ENCODE results near the gene EXD3.

The EXD3 gene

DNA sequence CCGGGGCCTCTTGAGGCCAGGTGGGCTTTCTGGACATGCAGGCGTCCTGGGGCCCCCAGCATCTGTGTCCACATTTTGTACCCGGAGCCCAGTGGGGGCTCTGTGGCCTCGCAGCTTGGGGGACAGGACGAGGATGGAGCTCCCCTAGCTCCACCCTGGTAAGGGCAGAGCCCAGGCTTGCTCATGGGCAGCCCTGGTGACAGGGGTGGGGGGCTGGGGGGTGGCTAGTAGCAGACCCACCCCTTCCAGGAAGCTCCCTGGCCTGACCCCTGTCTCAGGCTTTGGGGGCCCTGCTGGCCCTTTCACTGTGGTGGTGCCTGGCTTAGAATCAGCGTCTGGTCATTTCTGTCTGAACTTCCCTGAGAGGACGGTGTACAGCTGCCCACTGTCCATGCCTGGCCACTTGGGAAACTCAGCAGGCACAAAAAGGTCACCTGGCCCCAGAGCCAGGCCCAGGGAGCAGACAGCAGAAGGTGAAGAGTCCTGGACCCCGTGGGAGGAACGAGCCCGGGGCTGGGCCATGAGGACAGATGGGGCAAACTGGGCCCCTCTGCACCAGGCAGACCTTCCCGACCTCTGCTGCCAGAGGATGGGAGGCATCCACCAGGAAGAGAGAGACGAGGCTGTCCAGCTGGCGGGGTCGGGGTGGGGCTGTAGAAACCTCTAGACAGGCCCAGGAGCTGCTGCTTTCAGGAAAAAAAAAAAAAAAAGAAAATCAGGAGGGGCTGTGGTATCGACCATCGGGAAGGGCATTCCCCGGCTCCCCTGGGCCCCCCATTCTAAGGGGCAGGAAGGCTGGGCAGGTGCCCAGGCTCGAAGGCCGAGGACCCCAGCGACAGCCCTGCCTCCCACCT, 52.8 kb downstream of the EXD3 start:
- no peak for DNase-seq (ENCODE audit: low read depth)
- TF ChIP-seq, protein P1, sequence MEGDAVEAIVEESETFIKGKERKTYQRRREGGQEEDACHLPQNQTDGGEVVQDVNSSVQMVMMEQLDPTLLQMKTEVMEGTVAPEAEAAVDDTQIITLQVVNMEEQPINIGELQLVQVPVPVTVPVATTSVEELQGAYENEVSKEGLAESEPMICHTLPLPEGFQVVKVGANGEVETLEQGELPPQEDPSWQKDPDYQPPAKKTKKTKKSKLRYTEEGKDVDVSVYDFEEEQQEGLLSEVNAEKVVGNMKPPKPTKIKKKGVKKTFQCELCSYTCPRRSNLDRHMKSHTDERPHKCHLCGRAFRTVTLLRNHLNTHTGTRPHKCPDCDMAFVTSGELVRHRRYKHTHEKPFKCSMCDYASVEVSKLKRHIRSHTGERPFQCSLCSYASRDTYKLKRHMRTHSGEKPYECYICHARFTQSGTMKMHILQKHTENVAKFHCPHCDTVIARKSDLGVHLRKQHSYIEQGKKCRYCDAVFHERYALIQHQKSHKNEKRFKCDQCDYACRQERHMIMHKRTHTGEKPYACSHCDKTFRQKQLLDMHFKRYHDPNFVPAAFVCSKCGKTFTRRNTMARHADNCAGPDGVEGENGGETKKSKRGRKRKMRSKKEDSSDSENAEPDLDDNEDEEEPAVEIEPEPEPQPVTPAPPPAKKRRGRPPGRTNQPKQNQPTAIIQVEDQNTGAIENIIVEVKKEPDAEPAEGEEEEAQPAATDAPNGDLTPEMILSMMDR (IDR thresholded peaks at IDR 0.05; ENCODE audit: insufficient read depth, low read depth, low read length, missing control alignments) = no peak
- no peak overlapping the region for H3K4me3 ChIP-seq (ENCODE audit: low read depth, low read length)

DNA sequence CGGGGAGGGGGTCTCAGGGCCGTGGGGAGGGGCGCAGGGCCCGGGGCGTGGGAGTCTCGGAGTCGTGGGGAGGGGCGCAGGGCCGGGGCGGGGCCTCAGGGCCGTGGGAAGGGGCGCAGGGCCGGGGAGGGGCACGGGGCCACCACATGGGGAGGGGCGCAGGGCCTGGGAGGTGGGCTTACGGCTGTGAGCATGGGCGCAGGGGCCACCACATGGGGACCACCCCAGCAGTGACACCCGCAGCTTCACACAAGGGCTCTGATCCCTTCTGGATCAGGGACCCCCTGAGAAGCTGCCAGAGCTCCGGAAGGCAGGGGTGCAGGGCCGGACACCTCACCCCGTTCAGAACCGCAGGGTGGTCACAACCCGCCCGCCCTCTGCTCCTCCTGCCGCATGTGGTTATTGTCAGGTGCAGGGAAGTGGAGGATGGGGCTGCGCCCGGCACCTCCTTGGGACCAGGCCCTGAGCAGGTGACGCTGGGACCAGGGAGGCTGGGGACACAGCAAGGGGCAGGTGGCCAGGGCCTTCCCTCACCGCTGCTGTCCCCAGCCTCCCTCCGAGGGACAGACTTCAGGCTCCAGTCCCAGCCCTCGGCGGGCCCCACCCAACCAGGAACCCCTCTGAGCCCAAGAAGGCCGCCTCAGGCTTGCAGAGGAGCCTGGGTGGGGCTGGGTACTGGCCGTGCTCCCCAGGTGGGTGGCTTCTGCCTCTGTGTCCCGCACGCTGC, 53.7 kb downstream of the EXD3 start:
- no peak for DNase-seq (ENCODE audit: low read depth)
- TF ChIP-seq, protein P1 (IDR thresholded peaks at IDR 0.05; ENCODE audit: insufficient read depth, low read depth, low read length, missing control alignments) = no peak
- H3K4me3 ChIP-seq (ENCODE audit: low read depth, low read length) = no peak overlapping the region

DNA sequence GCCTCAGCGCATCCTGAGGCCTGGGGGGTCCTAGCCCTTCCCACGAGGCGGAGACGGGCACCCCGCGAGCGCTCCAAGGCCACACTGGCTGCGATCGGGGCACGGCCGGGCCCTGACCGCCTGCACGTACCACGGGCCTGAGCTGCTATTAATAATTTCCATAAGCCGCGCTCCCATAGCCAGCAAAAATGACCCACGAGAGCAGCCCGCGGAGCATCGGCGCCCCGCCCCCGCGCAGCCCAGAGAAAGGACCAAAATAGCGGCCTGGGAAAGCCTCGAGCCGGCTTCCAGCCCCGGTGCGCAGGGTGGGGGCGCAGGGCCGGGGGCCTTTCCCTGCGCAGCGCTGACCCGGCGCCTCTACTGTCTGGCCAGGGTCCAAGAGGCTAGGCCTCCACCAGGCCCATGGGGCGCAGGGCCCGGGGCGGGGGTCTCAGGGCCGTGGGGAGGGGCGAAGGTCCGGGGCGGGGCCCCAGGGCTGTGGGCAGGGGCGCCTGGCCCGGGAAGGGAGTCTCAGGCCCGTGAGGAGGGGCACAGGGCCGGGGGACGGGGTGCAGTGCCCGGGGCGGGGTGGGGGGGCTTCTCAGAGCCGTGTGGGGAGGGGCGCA, 54.4 kb downstream of the EXD3 start:
- no peak overlapping the region for H3K4me3 ChIP-seq (ENCODE audit: low read depth, low read length)
- TF ChIP-seq, protein P1 (IDR thresholded peaks at IDR 0.05; ENCODE audit: insufficient read depth, low read depth, low read length, missing control alignments) = no peak
- DNase-seq (ENCODE audit: low read depth) = no peak

DNA sequence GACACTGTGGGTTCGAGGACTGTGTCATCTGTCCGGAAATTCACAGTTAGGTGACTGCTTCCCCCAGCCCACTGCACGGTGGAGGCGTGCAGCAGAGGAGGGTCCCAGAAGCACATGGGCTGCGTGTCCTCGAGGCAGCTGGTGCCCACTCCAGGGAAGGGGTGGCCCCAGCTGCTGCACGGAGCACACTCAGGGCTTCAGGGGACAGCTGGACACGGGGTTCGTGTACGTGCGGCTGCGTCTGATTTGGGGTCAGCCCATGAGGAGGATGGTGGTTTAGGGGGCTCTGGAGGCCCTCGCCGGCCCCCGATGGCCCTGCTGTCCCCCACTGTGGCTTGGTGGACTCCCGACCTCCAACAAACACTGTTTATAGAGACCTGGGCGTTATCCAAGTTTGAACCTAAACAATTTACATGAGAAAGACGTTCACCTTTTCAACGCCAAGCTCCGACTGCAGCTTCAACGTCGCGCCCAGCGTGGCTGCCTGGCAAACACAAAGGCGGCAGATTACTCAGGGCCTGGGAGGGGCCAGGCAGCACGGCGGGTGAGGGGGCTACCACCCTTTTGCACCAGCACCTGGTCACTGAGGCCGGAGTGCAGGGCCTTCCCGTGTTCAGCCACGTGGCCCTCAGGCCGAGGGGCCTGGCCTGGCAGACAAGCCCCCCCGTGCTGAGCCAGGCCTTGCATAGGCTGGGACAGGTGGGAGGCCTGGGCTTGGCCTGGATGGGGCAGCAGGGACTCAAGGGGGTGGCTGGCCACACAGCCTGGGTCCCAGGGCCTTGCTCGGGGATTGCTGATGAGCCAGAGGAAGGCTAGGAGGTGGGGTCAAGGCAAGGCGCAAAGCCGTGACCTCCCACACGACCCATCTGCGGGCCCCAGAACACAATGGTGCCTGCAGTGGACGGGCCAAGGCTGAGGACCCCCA, 55.2 kb downstream of the EXD3 start:
- no peak overlapping the region for H3K4me3 ChIP-seq (ENCODE audit: low read depth, low read length)
- TF ChIP-seq, protein P1 (IDR thresholded peaks at IDR 0.05; ENCODE audit: insufficient read depth, low read depth, low read length, missing control alignments) = no peak
- no peak for DNase-seq (ENCODE audit: low read depth)

DNA sequence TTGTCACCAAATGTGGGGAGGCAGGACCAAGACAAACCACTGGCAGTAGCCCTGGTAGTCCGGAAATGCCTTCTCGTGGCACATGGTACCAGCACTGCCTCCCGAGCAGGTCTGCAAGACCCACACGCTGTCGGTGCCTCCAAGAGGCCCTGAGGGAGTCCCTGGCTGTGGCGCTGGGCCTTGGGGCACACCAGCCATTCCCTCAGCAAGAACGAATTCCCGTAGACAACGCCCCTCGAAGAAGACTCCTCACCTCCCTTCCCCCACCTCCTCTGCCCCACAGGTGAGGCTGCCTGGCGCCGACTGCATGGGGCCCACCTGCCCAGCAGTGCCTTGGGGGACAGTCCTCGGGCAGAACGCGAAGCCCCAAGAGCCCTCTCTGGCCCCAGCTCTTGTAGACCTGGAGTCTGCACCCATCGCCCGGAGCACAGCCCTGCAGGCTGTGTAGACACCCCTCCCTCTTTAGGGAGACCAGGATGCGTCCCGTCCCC, 56.0 kb downstream of the EXD3 start:
- H3K4me3 ChIP-seq (ENCODE audit: low read depth, low read length) = no peak overlapping the region
- TF ChIP-seq, protein P1 (IDR thresholded peaks at IDR 0.05; ENCODE audit: insufficient read depth, low read depth, low read length, missing control alignments) = no peak
- DNase-seq (ENCODE audit: low read depth) = no peak

DNA sequence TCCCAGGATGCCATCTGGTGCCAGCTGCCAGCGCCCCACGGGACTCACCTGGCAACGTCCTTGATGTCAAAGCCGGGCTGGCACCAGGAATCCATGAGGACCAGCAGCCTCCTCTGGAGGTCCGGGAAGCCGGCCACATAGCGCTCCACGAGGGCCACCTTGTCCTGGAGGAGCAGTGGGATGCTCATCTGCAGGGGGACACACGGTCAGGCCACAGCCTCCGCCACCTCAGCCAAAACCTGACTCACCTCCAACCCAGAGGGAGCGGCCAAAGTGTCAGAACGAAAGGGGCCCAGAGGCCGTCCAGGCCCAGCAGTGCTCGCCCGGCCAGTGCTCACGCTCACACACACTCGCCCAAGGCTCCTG, 56.5 kb downstream of the EXD3 start:
- no peak for DNase-seq (ENCODE audit: low read depth)
- no peak overlapping the region for H3K4me3 ChIP-seq (ENCODE audit: low read depth, low read length)
- TF ChIP-seq, protein P1 (IDR thresholded peaks at IDR 0.05; ENCODE audit: insufficient read depth, low read depth, low read length, missing control alignments) = no peak

Data from GM12865 (cell line).